Renal cortical epithelial cell (primary cell): ENCODE measurements around the gene PDE3A. TPM values are rescaled to one million over a fixed set of nuclear protein-coding genes. Genes with fewer than 3 reads are reported as not detected.

Experiments used
- DNase-seq: peaks from one replicate; pipeline ENCODE4 v3.0.0-alpha.2; 2011; ENCODE audit warnings: low read depth
- total RNA-seq: library from RNA; depleted of rRNA; stranded (reverse); fragments of >200 nt; gene quantifications from 2 replicates; pipeline ENCODE4 v1.2.3, GENCODE V29; 2014

The PDE3A gene
- total RNA-seq, 1 donor from 2014 or later, result 0.10 TPM

GRCh38 chr12:20701106-20701505 lies 332.8 kb downstream of the PDE3A start:
- DNase-seq, result no peak

- DNase-seq, result no peak
Measured at GRCh38 chr12:20704860-20705259, 336.5 kb downstream of the PDE3A start.

- DNase-seq, result no peak
Measured at GRCh38 chr12:20711846-20712245, 343.5 kb downstream of the PDE3A start.

- DNase-seq, result no peak
Measured at GRCh38 chr12:20716037-20716436, 347.7 kb downstream of the PDE3A start.

- DNase-seq, result no peak
Measured at GRCh38 chr12:20716985-20717384, 348.6 kb downstream of the PDE3A start.

GRCh38 chr12:20718294-20718693 lies 350.0 kb downstream of the PDE3A start:
- DNase-seq, result no peak

GRCh38 chr12:20722142-20722541 lies 353.8 kb downstream of the PDE3A start:
- DNase-seq, result no peak

- DNase-seq, result no peak
Measured at GRCh38 chr12:20731274-20731673, 362.9 kb downstream of the PDE3A start.
